Measurements from ENCODE around the gene TP73. TPM values are rescaled to one million over a fixed set of nuclear protein-coding genes. Genes with fewer than 3 reads are reported as not detected.

Gene TP73
- total and polyA plus RNA-seq, 2 donors = 0.09 to 0.63 TPM

DNA sequence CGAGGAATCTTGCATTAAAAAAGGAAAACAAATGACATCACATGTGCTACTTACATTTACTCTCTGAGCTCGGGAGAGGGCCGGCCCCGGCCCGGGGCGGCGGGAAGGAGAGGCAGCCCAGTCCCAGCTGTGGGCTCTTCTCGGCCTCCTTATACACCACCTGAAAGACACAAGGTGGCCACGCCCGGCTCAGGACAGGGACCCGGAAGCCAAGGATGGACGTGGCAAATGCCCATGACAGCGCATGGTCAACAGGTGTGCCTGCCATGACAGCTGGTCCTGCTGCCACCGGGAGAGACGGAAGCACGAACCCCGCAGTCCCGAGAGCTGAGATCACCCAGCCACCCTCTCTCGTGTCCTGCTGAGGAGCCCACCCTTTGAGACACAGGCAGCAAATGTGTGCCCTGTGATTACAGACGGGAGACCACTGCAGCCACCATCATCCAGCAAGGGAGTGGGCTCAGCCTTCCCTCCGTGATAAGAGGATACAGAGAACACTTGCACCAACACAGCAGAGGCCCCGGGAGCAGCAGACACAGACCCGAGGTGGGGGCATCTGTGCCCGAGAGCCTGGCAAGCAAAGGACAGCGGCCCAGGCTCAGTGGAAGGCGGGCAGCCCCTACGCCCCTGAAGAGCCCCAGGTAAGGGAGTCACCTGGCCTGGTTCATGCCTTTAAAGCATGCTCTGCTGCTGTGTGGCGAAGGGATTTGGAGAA is 18.8 kb upstream of the TP73 start:
- Histone ChIP-seq H3K4me3 (ENCODE audit: low read depth, low read length) (no peak overlapping the region), H3K27ac (ENCODE audit: low read depth) (no peak overlapping the region), H3K4me1 (ENCODE audit: insufficient read depth) (no peaks in the 10 kb centered on the region), H3K36me3 (ENCODE audit: insufficient read depth) (no peaks in the 10 kb centered on the region)
- WGBS = 91% methylated on average over 28 of the region's 28 CpGs
- DNase-seq (ENCODE audit: extremely low spot score) = no peak

DNA sequence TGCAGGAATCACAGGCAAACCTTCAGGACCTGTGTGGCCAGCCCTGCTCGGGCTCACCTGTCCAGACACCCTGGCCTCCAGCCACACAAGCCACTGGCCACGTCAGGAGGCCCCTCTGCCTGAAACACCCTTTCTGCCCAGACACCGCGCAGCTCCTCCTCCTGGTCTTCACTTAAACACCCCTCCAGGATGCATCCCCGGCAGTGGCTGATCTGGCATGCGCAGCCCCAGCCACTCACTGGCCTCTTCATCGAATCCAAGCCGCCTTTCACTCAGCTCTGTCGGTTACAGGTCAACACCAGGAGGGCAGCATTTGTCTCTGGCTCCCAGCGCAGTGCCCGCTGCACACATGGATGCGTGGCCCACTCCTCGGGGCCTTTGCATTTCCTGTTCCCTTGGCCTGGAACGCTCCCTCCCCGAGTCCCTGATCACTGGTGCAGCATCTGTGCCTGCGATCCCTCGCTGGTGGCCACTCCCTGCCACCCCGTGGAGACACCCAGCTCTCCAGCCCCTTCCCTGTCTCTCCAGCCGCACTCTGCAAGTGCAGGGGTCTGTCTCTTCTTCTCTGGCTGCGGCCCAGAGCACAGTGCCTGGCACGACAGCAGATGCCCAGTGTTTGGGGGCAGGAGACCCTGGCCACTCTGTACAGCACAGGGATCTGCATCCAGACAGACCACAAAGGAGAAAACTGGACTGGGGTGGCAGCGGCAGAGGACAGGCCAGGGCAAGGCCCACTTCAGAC is 18.1 kb upstream of the TP73 start:
- no peak for DNase-seq (ENCODE audit: extremely low spot score)
- Histone ChIP-seq H3K36me3 (ENCODE audit: insufficient read depth) (no peaks in the 10 kb centered on the region), H3K27ac (ENCODE audit: low read depth) (no peak overlapping the region), H3K4me1 (ENCODE audit: insufficient read depth) (no peaks in the 10 kb centered on the region), H3K4me3 (ENCODE audit: low read depth, low read length) (no peak overlapping the region)
- WGBS = 96% methylated on average over 22 of the region's 22 CpGs

DNA sequence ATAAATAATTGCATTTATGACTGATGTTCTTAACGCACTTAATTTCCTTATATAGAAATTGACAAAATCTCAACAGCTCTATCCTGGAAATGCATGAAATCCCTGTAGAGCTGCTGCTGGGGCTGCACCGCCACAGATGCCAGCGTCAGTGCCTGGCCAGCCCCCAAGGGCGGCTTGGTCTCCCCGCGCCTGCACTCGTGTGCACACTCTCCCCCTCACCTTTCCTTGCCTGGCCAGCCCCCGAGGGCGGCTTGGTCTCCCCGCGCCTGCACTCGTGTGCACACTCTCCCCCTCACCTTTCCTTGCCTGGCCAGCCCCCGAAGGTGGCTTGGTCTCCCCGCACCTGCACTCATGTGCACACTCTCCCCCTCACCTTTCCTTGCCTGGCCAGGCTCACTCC is 16.2 kb upstream of the TP73 start:
- H3K4me1 ChIP-seq (ENCODE audit: insufficient read depth) = no peaks in the 10 kb centered on the region
- DNase-seq (ENCODE audit: extremely low spot score) = no peak
- 95% methylated on average over 14 of the region's 14 CpGs for WGBS
- no peak overlapping the region for H3K4me3 ChIP-seq (ENCODE audit: low read depth, low read length)
- H3K36me3 ChIP-seq (ENCODE audit: insufficient read depth) = no peaks in the 10 kb centered on the region
- H3K27ac ChIP-seq (ENCODE audit: low read depth) = no peak overlapping the region

DNA sequence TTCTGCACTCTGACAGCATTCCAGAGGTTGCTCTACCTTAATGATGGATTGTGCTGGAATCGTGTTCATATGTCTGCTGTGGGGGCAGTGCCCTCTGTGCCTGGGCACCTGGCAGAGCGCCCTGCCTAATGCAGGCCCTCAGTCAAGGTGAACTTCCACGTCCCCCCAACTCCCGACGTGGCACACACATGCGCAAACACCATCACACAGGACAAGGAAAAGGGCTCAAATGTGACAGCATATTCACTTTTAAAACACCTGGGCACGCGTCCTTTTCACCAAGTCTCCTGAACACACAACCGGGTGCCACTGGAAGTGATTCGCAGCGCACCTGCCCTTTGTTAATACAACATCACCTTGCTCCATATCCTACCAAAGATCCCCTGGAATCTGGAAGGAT is 15.8 kb upstream of the TP73 start:
- no peak overlapping the region for H3K4me3 ChIP-seq (ENCODE audit: low read depth, low read length)
- no peak overlapping the region for H3K27ac ChIP-seq (ENCODE audit: low read depth)
- no peak for DNase-seq (ENCODE audit: extremely low spot score)
- 96% methylated on average over 11 of the region's 11 CpGs for WGBS
- no peaks in the 10 kb centered on the region for H3K4me1 ChIP-seq (ENCODE audit: insufficient read depth)
- H3K36me3 ChIP-seq (ENCODE audit: insufficient read depth) = no peaks in the 10 kb centered on the region

DNA sequence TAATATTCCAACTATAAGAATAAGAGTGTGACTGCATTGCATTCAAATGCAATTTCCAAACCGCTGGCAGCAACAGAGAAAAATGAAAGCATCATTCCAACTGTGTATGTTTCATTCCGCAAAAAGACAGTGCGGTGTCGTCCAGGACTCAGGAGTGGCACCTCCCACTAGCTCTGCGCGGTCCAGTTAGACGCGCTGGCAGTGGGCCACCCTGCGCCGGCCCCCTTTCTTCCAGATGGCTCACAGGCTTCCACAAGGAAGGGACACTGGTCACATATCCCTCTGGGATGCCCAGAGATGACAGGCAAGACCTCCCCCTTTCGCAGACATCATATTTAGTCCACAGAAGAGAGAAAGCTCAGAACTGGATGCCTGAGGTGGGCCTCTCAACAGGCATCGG is 14.3 kb upstream of the TP73 start:
- no peaks in the 10 kb centered on the region for H3K36me3 ChIP-seq (ENCODE audit: insufficient read depth)
- no peak for DNase-seq (ENCODE audit: extremely low spot score)
- no peak overlapping the region for H3K27ac ChIP-seq (ENCODE audit: low read depth)
- no peaks in the 10 kb centered on the region for H3K4me1 ChIP-seq (ENCODE audit: insufficient read depth)
- H3K4me3 ChIP-seq (ENCODE audit: low read depth, low read length) = no peak overlapping the region
- WGBS = 91% methylated on average over 12 of the region's 12 CpGs

DNA sequence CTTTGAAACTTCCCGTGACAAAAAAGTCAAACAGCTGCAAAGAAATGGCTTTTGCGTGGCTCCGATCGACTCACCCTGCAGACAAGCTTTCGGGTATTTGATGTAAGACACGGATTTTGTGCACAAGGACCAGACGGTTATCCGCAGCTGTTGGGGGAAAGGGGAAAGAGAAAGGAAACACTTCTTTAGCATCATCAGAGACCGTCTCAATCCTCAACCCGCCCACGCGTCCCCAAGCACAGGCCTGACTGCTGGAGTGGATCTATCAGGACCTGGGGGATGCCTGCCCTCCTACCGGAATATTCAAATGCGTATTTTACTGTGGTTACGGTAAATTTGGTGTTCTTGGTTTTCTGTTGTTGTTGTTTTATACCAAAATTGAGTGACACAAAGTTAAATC is 13.6 kb upstream of the TP73 start:
- WGBS = 93% methylated on average over 15 of the region's 15 CpGs
- H3K4me3 ChIP-seq (ENCODE audit: low read depth, low read length) = no peak overlapping the region
- no peaks in the 10 kb centered on the region for H3K4me1 ChIP-seq (ENCODE audit: insufficient read depth)
- no peak overlapping the region for H3K27ac ChIP-seq (ENCODE audit: low read depth)
- no peak for DNase-seq (ENCODE audit: extremely low spot score)
- H3K36me3 ChIP-seq (ENCODE audit: insufficient read depth) = no peaks in the 10 kb centered on the region

DNA sequence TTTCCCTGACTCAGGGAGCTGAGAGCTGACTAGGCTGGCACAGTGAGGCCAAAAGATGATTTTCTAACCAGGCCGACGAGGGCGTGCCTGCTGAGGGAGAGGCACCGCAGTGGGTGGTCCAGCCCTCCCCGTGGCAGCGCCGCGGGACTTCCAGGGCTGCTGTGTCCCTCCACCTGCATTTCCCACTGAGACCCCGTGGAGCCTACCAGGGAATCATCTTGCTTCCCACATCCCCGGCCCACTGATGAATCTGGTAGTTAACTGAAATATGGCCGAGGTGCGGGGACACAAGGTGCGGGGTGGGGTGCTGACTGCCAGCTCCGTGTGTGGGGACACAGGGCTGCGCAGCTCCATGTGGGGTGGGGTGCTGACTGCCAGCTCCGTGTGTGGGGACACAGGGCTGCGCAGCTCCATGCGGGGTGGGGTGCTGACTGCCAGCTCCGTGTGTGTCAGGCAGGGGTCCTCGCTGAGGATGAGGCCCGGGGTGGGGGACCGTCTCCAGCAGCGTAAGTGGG is 12.9 kb upstream of the TP73 start:
- Histone ChIP-seq H3K36me3 (ENCODE audit: insufficient read depth) (no peaks in the 10 kb centered on the region), H3K27ac (ENCODE audit: low read depth) (no peak overlapping the region), H3K4me3 (ENCODE audit: low read depth, low read length) (no peak overlapping the region), H3K4me1 (ENCODE audit: insufficient read depth) (no peaks in the 10 kb centered on the region)
- DNase-seq (ENCODE audit: extremely low spot score) = no peak
- 95% methylated on average over 23 of the region's 23 CpGs for WGBS

DNA sequence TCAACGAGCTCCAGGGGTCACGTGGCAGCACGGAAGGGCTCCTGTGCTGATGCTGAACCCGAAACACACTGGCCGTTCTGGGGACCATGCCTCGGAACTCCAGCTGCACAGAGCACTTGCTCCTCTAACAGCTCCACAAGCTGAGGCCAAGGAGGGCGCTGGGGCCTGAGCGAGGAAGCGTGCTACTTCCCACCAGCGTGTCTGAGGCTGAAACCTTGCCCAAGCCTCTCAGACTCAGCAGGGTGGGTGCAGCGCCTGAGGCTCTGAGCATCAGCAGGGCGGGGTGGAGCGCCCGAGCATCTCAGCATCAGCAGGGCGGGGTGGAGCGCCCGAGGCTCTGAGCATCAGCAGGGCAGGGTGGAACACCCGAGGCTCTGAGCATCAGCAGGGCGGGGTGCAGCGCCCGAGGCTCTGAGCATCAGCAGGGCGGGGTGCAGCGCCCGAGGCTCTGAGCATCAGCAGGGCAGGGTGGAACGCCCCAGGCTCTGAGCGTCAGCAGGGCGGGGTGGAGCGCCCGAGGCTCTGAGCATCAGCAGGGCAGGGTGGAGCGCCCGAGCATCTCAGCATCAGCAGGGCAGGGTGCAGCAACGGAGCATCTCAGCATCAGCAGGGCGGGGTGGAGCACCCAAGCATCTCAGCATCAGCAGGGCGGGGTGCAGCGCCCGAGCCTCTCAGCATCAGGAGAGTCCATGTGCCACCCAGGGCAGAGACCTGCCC is 12.0 kb upstream of the TP73 start:
- 90% methylated on average over 36 of the region's 36 CpGs for WGBS
- H3K27ac ChIP-seq (ENCODE audit: low read depth) = no peak overlapping the region
- DNase-seq (ENCODE audit: extremely low spot score) = no peak
- no peak overlapping the region for H3K4me3 ChIP-seq (ENCODE audit: low read depth, low read length)
- H3K36me3 ChIP-seq (ENCODE audit: insufficient read depth) = no peaks in the 10 kb centered on the region
- no peaks in the 10 kb centered on the region for H3K4me1 ChIP-seq (ENCODE audit: insufficient read depth)

DNA sequence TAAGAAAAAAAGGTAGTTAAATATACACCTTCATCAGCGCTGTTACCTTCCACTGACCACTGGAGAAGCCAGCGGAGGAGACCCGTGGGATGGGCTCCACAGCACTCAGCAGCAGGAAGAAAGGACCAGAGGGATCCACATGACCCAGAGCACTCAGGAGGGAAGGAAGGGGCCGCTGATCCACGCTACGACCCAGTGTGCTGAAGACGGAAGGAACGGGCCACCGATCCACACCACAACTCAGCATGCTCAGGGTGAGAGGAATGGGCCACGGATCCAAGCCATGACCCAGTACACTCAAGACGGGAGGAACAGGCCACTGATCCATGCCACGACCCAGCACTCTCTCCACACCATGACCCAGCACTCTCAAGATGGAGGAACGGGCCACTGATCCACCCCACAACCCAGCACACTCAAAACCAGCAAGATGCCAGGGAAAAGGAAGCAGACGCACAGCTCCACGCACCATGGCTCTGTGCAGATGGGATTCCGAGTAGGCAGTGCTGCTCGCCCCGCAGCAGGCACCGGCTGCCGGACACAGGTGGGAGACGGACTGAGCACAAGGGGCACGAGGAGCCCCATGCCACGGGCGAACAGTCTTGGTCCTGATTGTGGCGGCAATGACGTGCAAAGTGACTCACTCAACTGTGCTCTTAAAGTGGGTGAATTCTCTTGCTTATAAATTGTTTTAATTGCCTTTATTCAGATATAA is 11.1 kb upstream of the TP73 start:
- Histone ChIP-seq H3K4me3 (ENCODE audit: low read depth, low read length) (no peak overlapping the region), H3K4me1 (ENCODE audit: insufficient read depth) (no peaks in the 10 kb centered on the region), H3K36me3 (ENCODE audit: insufficient read depth) (no peaks in the 10 kb centered on the region), H3K27ac (ENCODE audit: low read depth) (no peak overlapping the region)
- 94% methylated on average over 26 of the region's 26 CpGs for WGBS
- DNase-seq (ENCODE audit: extremely low spot score) = no peak

DNA sequence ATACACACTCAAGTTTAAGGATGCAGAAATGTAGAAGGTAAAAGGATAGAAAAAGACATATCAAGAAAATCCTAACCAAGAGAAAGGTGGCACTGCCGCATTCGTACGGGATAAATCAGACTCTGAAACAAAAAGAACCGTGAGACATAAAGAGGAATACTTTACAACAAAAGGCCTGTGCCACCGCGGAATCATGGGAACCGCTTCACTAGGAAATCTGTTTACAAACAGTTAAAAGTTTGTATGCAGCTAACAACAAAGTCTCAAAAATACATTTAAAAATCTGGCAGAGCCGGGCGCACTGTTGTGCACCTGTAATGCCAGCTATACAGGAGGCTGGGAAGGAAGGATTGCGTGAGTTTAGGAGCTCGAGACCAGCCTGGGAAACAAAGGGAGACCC is 10.5 kb upstream of the TP73 start:
- Histone ChIP-seq H3K36me3 (ENCODE audit: insufficient read depth) (no peaks in the 10 kb centered on the region), H3K4me1 (ENCODE audit: insufficient read depth) (no peaks in the 10 kb centered on the region), H3K27ac (ENCODE audit: low read depth) (no peak overlapping the region), H3K4me3 (ENCODE audit: low read depth, low read length) (no peak overlapping the region)
- 96% methylated on average over 11 of the region's 11 CpGs for WGBS
- DNase-seq (ENCODE audit: extremely low spot score) = no peak

DNA sequence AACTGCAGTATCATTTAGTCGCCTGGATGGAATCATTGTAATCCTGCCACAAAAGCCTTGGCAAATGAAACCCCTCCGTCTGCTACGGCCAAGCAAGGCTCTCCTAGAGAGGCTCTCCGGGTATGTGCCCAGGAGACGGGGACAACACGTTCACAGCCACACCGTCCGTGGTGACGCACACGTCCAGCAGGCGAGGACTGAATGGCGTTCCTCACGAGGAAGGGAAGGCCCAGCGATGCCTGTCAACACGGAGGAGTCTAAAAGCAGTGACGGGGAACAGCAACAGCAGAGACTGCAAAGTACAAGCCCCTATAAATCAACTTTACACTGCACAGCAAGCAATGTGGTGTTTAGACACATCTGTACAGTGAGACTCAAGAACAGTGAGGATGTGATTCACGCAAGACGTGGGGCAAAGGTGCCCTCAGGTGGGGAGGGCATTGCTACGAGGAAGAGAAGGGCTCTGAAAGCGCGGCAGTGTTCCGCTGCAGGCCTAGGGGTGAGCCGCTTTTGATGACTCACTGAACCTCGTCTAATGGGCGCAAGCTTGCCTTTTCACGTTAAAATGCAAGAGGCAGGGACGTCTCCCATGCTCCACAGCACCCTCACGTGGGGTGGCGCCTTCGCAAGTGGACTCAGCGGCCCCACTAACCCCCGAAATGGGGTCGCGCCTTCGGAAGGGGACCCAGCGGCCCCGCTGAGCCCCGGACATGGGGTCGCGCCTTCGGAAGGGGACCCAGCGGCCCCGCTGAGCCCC is 9.2 kb upstream of the TP73 start:
- H3K27ac ChIP-seq (ENCODE audit: low read depth) = no peak overlapping the region
- no peak for DNase-seq (ENCODE audit: extremely low spot score)
- no peaks in the 10 kb centered on the region for H3K4me1 ChIP-seq (ENCODE audit: insufficient read depth)
- 91% methylated on average over 43 of the region's 43 CpGs for WGBS
- H3K4me3 ChIP-seq (ENCODE audit: low read depth, low read length) = no peak overlapping the region
- no peaks in the 10 kb centered on the region for H3K36me3 ChIP-seq (ENCODE audit: insufficient read depth)

DNA sequence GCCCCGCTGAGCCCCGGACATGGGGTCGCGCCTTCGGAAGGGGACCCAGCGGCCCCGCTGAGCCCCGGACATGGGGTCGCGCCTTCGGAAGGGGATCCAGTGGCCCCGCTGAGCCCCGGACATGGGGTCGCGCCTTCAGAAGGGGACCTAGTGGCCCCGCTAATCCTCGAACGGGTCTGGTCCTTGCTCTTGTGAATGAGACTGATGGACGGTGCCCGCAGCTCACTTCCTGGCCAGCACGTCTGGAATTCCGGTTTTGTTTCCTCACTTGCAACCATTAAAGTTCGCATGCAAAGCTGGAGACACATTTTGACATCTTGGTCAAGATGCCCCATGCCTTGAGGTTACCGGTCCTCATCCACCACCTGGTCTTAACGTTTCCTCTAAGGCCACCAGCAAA is 8.0 kb upstream of the TP73 start:
- no peak overlapping the region for H3K4me3 ChIP-seq (ENCODE audit: low read depth, low read length)
- no peaks in the 10 kb centered on the region for H3K36me3 ChIP-seq (ENCODE audit: insufficient read depth)
- WGBS = 93% methylated on average over 20 of the region's 25 CpGs
- no peak for DNase-seq (ENCODE audit: extremely low spot score)
- no peak overlapping the region for H3K27ac ChIP-seq (ENCODE audit: low read depth)
- H3K4me1 ChIP-seq (ENCODE audit: insufficient read depth) = no peaks in the 10 kb centered on the region

DNA sequence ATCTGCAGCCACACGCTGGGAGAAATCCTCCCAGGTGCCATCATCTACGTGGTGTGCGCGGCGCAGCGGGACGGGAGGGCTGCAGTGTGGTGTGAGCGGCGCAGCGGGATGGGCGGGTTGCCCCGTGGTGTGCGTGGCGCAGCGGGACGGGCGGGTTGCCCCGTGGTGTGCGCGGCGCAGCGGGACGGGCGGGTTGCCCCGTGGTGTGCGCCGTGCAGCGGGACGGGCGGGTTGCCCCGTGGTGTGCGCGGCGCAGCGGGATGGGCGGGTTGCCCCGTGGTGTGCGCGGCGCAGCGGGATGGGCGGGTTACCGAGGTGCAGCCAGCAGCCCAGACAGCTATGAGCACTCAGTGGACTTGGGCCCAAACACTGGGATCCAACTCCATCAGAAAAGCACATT is 7.1 kb upstream of the TP73 start:
- no peak for DNase-seq (ENCODE audit: extremely low spot score)
- Histone ChIP-seq H3K27ac (ENCODE audit: low read depth) (no peak overlapping the region), H3K36me3 (ENCODE audit: insufficient read depth) (no peaks in the 10 kb centered on the region), H3K4me1 (ENCODE audit: insufficient read depth) (no peaks in the 10 kb centered on the region), H3K4me3 (ENCODE audit: low read depth, low read length) (no peak overlapping the region)
- WGBS = 94% methylated on average over 43 of the region's 43 CpGs
